ENCODE data around the gene LDHAL6B.

Gene LDHAL6B

GRCh38 chr15:59222906-59223550 is 16.4 kb downstream of the LDHAL6B start:
- Histone ChIP-seq H3K9ac (ENCODE audit: low read length) (no peak overlapping the region), H3K4me1 (ENCODE audit: insufficient read depth, low read length) (peaks cover 4% of the 10 kb centered on the region), H3K4me3 (ENCODE audit: low read depth in 1 of 2, low read length in 2 of 2) (no peak overlapping the region), H3K27ac (ENCODE audit: low read depth, low read length) (no peak overlapping the region), H3K27me3 (ENCODE audit: control insufficient read depth in 1 of 2, insufficient read depth in 2 of 2, low read length in 2 of 2) (no peaks in the 10 kb centered on the region), H3K36me3 (ENCODE audit: insufficient read depth, low read length) (peaks cover 21% of the 10 kb centered on the region), H3K9me3 (ENCODE audit: low read length) (no peaks in the 10 kb centered on the region)

GRCh38 chr15:59223736-59224135 is 17.1 kb downstream of the LDHAL6B start:
- H3K4me3 ChIP-seq (ENCODE audit: low read depth in 1 of 2, low read length in 2 of 2): no peak overlapping the region
- no peak overlapping the region for H3K9ac ChIP-seq (ENCODE audit: low read length)
- H3K27ac ChIP-seq (ENCODE audit: low read depth, low read length): no peak overlapping the region
- no peaks in the 10 kb centered on the region for H3K27me3 ChIP-seq (ENCODE audit: control insufficient read depth in 1 of 2, insufficient read depth in 2 of 2, low read length in 2 of 2)
- H3K36me3 ChIP-seq (ENCODE audit: insufficient read depth, low read length): peaks cover 17% of the 10 kb centered on the region
- no peaks in the 10 kb centered on the region for H3K9me3 ChIP-seq (ENCODE audit: low read length)
- peaks cover 4% of the 10 kb centered on the region for H3K4me1 ChIP-seq (ENCODE audit: insufficient read depth, low read length)

- peaks cover 17% of the 10 kb centered on the region for H3K36me3 ChIP-seq (ENCODE audit: insufficient read depth, low read length)
- H3K9me3 ChIP-seq (ENCODE audit: low read length): no peaks in the 10 kb centered on the region
- H3K27ac ChIP-seq (ENCODE audit: low read depth, low read length): no peak overlapping the region
- H3K4me3 ChIP-seq (ENCODE audit: low read depth in 1 of 2, low read length in 2 of 2): no peak overlapping the region
- no peak overlapping the region for H3K9ac ChIP-seq (ENCODE audit: low read length)
- peaks cover 4% of the 10 kb centered on the region for H3K4me1 ChIP-seq (ENCODE audit: insufficient read depth, low read length)
- H3K27me3 ChIP-seq (ENCODE audit: control insufficient read depth in 1 of 2, insufficient read depth in 2 of 2, low read length in 2 of 2): no peaks in the 10 kb centered on the region
These were observed 17.8 kb downstream of the LDHAL6B start for GRCh38 chr15:59224474-59224873.

- peaks cover 4% of the 10 kb centered on the region for H3K4me1 ChIP-seq (ENCODE audit: insufficient read depth, low read length)
- no peaks in the 10 kb centered on the region for H3K9me3 ChIP-seq (ENCODE audit: low read length)
- H3K9ac ChIP-seq (ENCODE audit: low read length): no peak overlapping the region
- H3K27ac ChIP-seq (ENCODE audit: low read depth, low read length): no peak overlapping the region
- no peaks in the 10 kb centered on the region for H3K27me3 ChIP-seq (ENCODE audit: control insufficient read depth in 1 of 2, insufficient read depth in 2 of 2, low read length in 2 of 2)
- H3K36me3 ChIP-seq (ENCODE audit: insufficient read depth, low read length): peaks cover 17% of the 10 kb centered on the region
- no peak overlapping the region for H3K4me3 ChIP-seq (ENCODE audit: low read depth in 1 of 2, low read length in 2 of 2)
These were observed 20.4 kb downstream of the LDHAL6B start for GRCh38 chr15:59227021-59227420.

GRCh38 chr15:59229015-59229414 is 22.4 kb downstream of the LDHAL6B start:
- Histone ChIP-seq H3K27me3 (ENCODE audit: control insufficient read depth in 1 of 2, insufficient read depth in 2 of 2, low read length in 2 of 2) (no peaks in the 10 kb centered on the region), H3K9ac (ENCODE audit: low read length) (no peak overlapping the region), H3K27ac (ENCODE audit: low read depth, low read length) (no peak overlapping the region), H3K4me1 (ENCODE audit: insufficient read depth, low read length) (no peaks in the 10 kb centered on the region), H3K9me3 (ENCODE audit: low read length) (no peaks in the 10 kb centered on the region), H3K36me3 (ENCODE audit: insufficient read depth, low read length) (peaks cover 6% of the 10 kb centered on the region), H3K4me3 (ENCODE audit: low read depth in 1 of 2, low read length in 2 of 2) (no peak overlapping the region)

- Histone ChIP-seq H3K27me3 (ENCODE audit: control insufficient read depth in 1 of 2, insufficient read depth in 2 of 2, low read length in 2 of 2) (no peaks in the 10 kb centered on the region), H3K9ac (ENCODE audit: low read length) (no peak overlapping the region), H3K4me1 (ENCODE audit: insufficient read depth, low read length) (no peaks in the 10 kb centered on the region), H3K9me3 (ENCODE audit: low read length) (no peaks in the 10 kb centered on the region), H3K27ac (ENCODE audit: low read depth, low read length) (no peak overlapping the region), H3K36me3 (ENCODE audit: insufficient read depth, low read length) (peaks cover 1% of the 10 kb centered on the region), H3K4me3 (ENCODE audit: low read depth in 1 of 2, low read length in 2 of 2) (no peak overlapping the region)
These were observed 22.8 kb downstream of the LDHAL6B start for GRCh38 chr15:59229453-59229852.

- Histone ChIP-seq H3K4me3 (ENCODE audit: low read depth in 1 of 2, low read length in 2 of 2) (no peak overlapping the region), H3K36me3 (ENCODE audit: insufficient read depth, low read length) (no peaks in the 10 kb centered on the region), H3K27me3 (ENCODE audit: control insufficient read depth in 1 of 2, insufficient read depth in 2 of 2, low read length in 2 of 2) (no peaks in the 10 kb centered on the region), H3K4me1 (ENCODE audit: insufficient read depth, low read length) (no peaks in the 10 kb centered on the region), H3K9me3 (ENCODE audit: low read length) (no peaks in the 10 kb centered on the region), H3K9ac (ENCODE audit: low read length) (no peak overlapping the region), H3K27ac (ENCODE audit: low read depth, low read length) (no peak overlapping the region)
These were observed 23.9 kb downstream of the LDHAL6B start for GRCh38 chr15:59230531-59231055.

- Histone ChIP-seq H3K9me3 (ENCODE audit: low read length) (no peaks in the 10 kb centered on the region), H3K27me3 (ENCODE audit: control insufficient read depth in 1 of 2, insufficient read depth in 2 of 2, low read length in 2 of 2) (no peaks in the 10 kb centered on the region), H3K4me1 (ENCODE audit: insufficient read depth, low read length) (no peaks in the 10 kb centered on the region), H3K4me3 (ENCODE audit: low read depth in 1 of 2, low read length in 2 of 2) (no peak overlapping the region), H3K36me3 (ENCODE audit: insufficient read depth, low read length) (no peaks in the 10 kb centered on the region), H3K27ac (ENCODE audit: low read depth, low read length) (no peak overlapping the region), H3K9ac (ENCODE audit: low read length) (no peak overlapping the region)
These were observed 25.8 kb downstream of the LDHAL6B start for GRCh38 chr15:59232476-59232875.

GRCh38 chr15:59236394-59236793 is 29.8 kb downstream of the LDHAL6B start:
- no peak overlapping the region for H3K4me3 ChIP-seq (ENCODE audit: low read depth in 1 of 2, low read length in 2 of 2)
- no peaks in the 10 kb centered on the region for H3K9me3 ChIP-seq (ENCODE audit: low read length)
- H3K27me3 ChIP-seq (ENCODE audit: control insufficient read depth in 1 of 2, insufficient read depth in 2 of 2, low read length in 2 of 2): no peaks in the 10 kb centered on the region
- H3K36me3 ChIP-seq (ENCODE audit: insufficient read depth, low read length): no peaks in the 10 kb centered on the region
- H3K27ac ChIP-seq (ENCODE audit: low read depth, low read length): no peak overlapping the region
- no peak overlapping the region for H3K9ac ChIP-seq (ENCODE audit: low read length)
- H3K4me1 ChIP-seq (ENCODE audit: insufficient read depth, low read length): no peaks in the 10 kb centered on the region

GRCh38 chr15:59237119-59237855 is 30.6 kb downstream of the LDHAL6B start:
- no peaks in the 10 kb centered on the region for H3K4me1 ChIP-seq (ENCODE audit: insufficient read depth, low read length)
- H3K27me3 ChIP-seq (ENCODE audit: control insufficient read depth in 1 of 2, insufficient read depth in 2 of 2, low read length in 2 of 2): no peaks in the 10 kb centered on the region
- H3K27ac ChIP-seq (ENCODE audit: low read depth, low read length): no peak overlapping the region
- H3K9me3 ChIP-seq (ENCODE audit: low read length): no peaks in the 10 kb centered on the region
- H3K9ac ChIP-seq (ENCODE audit: low read length): no peak overlapping the region
- no peak overlapping the region for H3K4me3 ChIP-seq (ENCODE audit: low read depth in 1 of 2, low read length in 2 of 2)
- H3K36me3 ChIP-seq (ENCODE audit: insufficient read depth, low read length): no peaks in the 10 kb centered on the region

GRCh38 chr15:59237924-59238331 is 31.3 kb downstream of the LDHAL6B start:
- no peaks in the 10 kb centered on the region for H3K36me3 ChIP-seq (ENCODE audit: insufficient read depth, low read length)
- no peak overlapping the region for H3K9ac ChIP-seq (ENCODE audit: low read length)
- H3K27me3 ChIP-seq (ENCODE audit: control insufficient read depth in 1 of 2, insufficient read depth in 2 of 2, low read length in 2 of 2): no peaks in the 10 kb centered on the region
- H3K27ac ChIP-seq (ENCODE audit: low read depth, low read length): no peak overlapping the region
- no peaks in the 10 kb centered on the region for H3K9me3 ChIP-seq (ENCODE audit: low read length)
- no peak overlapping the region for H3K4me3 ChIP-seq (ENCODE audit: low read depth in 1 of 2, low read length in 2 of 2)
- no peaks in the 10 kb centered on the region for H3K4me1 ChIP-seq (ENCODE audit: insufficient read depth, low read length)
